Lower lobe of right lung (tissue), 2 donors: ENCODE measurements around the gene MAGI2. TPM values are rescaled to one million over a fixed set of nuclear protein-coding genes. Genes with fewer than 3 reads are reported as not detected.
A peak's percentile ranks its signal among the peaks of the same experiment; 100 is the strongest.

Experiments used
- ATAC-seq, 2 donors: fragments of 200-7000 bp; cut with Tn5 transposase; one replicate each; pipeline ENCODE4 v1.9.1; 2020 to 2022; ENCODE audit warnings: mild to moderate bottlenecking in 2 of 2, moderate library complexity in 2 of 2
- DNase-seq: peaks from one replicate; pipeline ENCODE4 v3.0.0-alpha.2; 2020
- H3K27ac ChIP-seq: fragments of 200-600 bp; one replicate; pipeline ENCODE4 v1.8.0; 2022
- H3K27me3 ChIP-seq: fragments of 200-600 bp; one replicate; pipeline ENCODE4 v1.8.0; 2022; ENCODE audit warnings: low read depth
- H3K36me3 ChIP-seq: fragments of 200-600 bp; one replicate; pipeline ENCODE4 v1.8.0; 2022; ENCODE audit warnings: mild to moderate bottlenecking
- H3K4me1 ChIP-seq: fragments of 200-600 bp; one replicate; pipeline ENCODE4 v1.8.0; 2022
- H3K4me3 ChIP-seq: fragments of 200-600 bp; one replicate; pipeline ENCODE4 v1.8.0; 2022; ENCODE audit warnings: mild to moderate bottlenecking
- H3K9me3 ChIP-seq: fragments of 200-600 bp; one replicate; pipeline ENCODE4 v1.8.0; 2022
- intact Hi-C: fragments of 100-400 bp; cut with DNase I; formaldehyde crosslinking; loops from one replicate; pipeline ENCODE4 v1.11.0; 2022
- total RNA-seq: library from RNA; stranded (reverse); fragmentation: NEBNext Ultra II Directional; extraction: Animal tissue kit (Norgen Biotek cat#: 25700); gene quantifications from one replicate; pipeline ENCODE4 v1.2.1, GENCODE V29; 2021
- TF ChIP-seq, protein P1 (sequence below): fragments of 200-600 bp; IDR thresholded peaks from one replicate; pipeline ENCODE4 v1.8.0; 2022; ENCODE audit warnings: antibody characterized with exemption, mild to moderate bottlenecking
- donor health status: DM: no; HTN: yes; CAD: no; lungs with severe emphysema.

MAGI2 gene
- total RNA-seq, 1 donor from 2014 or later = 15.3 TPM

DNA sequence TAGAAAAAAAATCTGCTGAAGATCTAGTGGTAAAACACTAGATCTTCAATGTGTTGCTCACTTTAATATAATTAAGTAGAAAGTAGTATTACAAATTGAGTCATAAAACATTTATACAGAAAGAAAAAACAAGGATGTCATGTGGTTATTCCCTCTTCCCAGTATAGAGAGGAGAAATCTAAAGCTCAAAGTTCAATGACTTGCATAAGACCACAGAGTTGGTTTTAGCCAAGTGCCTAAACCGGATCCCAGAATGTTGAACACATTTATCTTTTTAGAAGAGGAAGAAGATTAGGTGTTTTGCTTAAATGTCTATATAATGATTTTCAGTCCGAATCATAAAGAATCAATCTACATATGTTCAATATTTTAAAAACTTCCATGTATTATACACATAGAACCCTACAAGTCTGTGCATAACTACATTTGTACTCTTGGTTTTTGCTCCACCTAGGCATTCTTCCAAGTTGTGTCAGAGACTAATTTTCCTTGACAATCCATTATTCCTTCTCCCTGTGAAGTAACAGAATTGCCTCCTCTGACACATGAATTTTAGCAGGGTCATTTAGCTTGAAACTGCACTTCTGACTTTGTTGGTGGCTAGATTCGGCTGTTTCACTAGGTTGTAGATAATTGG, 389.2 kb downstream of the MAGI2 start:
- Histone ChIP-seq H3K27me3 (no peaks in the 10 kb centered on the region), H3K36me3 (no peaks in the 10 kb centered on the region), H3K4me1 (no peaks in the 10 kb centered on the region), H3K27ac (no peak overlapping the region), H3K4me3 (no peak overlapping the region), H3K9me3 (peaks cover 4% of the 10 kb centered on the region)
- intact Hi-C loops = no loop called here
- no peak for DNase-seq
- ATAC-seq = no peak
- TF ChIP-seq, protein P1, sequence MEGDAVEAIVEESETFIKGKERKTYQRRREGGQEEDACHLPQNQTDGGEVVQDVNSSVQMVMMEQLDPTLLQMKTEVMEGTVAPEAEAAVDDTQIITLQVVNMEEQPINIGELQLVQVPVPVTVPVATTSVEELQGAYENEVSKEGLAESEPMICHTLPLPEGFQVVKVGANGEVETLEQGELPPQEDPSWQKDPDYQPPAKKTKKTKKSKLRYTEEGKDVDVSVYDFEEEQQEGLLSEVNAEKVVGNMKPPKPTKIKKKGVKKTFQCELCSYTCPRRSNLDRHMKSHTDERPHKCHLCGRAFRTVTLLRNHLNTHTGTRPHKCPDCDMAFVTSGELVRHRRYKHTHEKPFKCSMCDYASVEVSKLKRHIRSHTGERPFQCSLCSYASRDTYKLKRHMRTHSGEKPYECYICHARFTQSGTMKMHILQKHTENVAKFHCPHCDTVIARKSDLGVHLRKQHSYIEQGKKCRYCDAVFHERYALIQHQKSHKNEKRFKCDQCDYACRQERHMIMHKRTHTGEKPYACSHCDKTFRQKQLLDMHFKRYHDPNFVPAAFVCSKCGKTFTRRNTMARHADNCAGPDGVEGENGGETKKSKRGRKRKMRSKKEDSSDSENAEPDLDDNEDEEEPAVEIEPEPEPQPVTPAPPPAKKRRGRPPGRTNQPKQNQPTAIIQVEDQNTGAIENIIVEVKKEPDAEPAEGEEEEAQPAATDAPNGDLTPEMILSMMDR = no peak

DNA sequence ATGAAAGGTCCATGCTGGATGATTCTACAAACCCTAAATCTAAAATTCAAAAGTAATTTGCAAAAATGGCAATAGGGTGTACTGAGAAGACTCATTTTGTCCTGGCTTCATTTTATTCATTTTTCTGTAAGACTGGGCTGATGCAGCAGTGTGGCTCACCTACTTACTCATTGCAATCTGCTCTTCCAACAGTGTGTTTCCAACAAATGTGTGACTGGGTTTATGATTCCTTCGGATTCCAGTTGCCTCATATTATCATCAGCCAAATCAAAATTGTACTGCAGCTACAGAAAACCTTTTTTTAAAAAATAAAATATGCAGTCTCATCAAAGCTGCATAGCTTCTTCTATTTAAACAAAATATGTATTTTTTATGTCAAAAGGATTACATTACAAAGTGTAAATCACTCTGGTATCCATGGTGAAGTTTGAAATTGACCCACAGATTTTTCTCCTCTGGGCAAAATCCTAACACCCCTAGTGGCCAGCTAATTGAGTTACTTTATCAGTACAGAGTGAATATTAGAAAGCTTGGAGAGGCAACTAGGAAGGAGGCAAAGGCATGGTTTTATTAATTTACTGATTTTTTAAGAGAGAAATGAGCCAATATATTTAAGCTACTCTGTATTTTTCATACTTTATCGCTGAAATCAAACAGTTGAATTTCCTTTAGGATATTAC, 390.3 kb downstream of the MAGI2 start:
- H3K36me3 ChIP-seq = no peaks in the 10 kb centered on the region
- H3K9me3 ChIP-seq = peaks cover 4% of the 10 kb centered on the region
- DNase-seq = no peak
- no peak overlapping the region for H3K27ac ChIP-seq
- no peaks in the 10 kb centered on the region for H3K27me3 ChIP-seq
- TF ChIP-seq, protein P1 = no peak
- intact Hi-C loops = no loop called here
- H3K4me3 ChIP-seq = no peak overlapping the region
- no peak for ATAC-seq
- H3K4me1 ChIP-seq = no peaks in the 10 kb centered on the region

DNA sequence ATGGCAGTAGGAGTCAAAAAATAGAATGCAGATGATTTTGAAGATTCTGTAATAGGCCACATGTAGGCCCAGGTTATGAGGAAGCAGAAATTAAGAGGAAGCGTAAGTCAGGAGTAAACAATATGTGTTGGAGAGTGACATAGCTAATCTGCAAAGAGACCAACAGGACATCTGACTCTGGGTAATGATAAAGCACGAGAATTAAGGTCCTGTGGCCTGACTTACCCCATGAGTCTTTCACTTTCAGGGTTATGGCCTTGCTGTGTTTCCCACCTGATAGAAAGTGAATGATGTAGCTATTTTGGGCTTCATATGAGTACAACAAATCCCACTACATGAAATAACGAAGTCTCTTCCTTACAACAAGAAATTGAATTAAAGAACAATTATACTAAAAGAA, 393.0 kb downstream of the MAGI2 start:
- intact Hi-C loops = no loop called here
- TF ChIP-seq, protein P1 = no peak
- Histone ChIP-seq H3K4me3 (no peak overlapping the region), H3K4me1 (no peaks in the 10 kb centered on the region), H3K27me3 (no peaks in the 10 kb centered on the region), H3K27ac (no peak overlapping the region), H3K36me3 (no peaks in the 10 kb centered on the region), H3K9me3 (no peaks in the 10 kb centered on the region)
- ATAC-seq (no peak), DNase-seq (no peak)

DNA sequence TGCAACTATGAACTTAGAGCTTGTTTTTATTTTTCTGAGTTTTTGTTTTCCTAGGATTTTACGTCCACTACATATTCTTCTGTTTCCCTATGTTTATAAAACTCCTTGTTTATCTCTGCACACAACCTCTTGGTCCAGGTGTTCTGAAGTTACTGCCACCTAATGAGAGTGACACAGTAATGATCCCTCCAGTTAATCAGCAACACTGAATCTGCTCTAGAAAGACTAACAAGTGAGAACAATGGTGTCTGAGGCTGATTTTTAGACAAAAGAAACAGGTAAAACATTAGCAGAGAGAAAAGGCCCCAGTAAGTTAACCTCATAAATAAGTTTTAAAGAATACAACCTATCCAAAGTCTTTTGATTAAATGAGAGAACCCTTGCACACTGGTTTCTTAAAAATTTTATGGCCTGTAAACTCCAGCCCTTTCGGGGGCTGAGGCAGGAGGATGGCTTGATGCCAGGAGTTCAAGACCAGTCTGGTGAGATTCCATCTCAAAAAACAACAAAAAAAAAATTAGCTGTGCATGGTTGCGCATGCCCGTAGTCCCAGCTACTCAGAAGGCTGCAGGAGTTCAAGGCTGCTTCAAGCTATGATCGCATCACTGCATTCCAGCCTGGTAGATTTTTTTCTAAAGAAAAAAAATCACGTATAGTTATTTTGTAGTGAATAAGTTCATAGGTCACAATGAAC, 397.6 kb downstream of the MAGI2 start:
- DNase-seq = no peak
- Histone ChIP-seq H3K36me3 (no peaks in the 10 kb centered on the region), H3K9me3 (no peaks in the 10 kb centered on the region)

DNA sequence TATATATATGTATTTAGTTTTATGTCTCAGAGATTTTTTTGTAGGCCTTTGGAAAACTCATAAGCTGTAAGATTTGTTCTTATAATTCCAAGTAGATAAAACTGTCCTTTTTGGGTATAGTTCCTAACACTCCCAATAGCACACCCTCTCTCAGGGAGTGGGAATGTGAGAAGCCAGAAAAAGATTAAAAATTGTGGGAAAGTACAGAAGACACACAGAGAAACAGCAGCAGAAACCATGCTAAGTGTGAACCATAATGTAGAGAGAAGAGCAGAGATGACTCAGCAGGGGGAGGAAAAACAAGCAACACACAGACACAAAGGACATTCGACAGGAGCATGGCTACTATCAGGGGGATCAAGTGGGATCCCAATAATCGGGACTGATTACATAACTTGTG, 401.6 kb downstream of the MAGI2 start:
- no peaks in the 10 kb centered on the region for H3K36me3 ChIP-seq
- no peak for ATAC-seq
- no peaks in the 10 kb centered on the region for H3K27me3 ChIP-seq
- no peaks in the 10 kb centered on the region for H3K4me1 ChIP-seq
- TF ChIP-seq, protein P1 = no peak
- intact Hi-C loops = no loop called here
- no peak overlapping the region for H3K27ac ChIP-seq
- no peak for DNase-seq
- H3K4me3 ChIP-seq = no peak overlapping the region
- no peaks in the 10 kb centered on the region for H3K9me3 ChIP-seq

More for the DNA sequence above, 397.6 kb downstream of the MAGI2 start:
- peak; percentile 60 to 66 for ATAC-seq
- TF ChIP-seq, protein P1 = no peak
- intact Hi-C loops = no loop called here
- no peaks in the 10 kb centered on the region for H3K4me1 ChIP-seq
- H3K27ac ChIP-seq = no peak overlapping the region
- no peak overlapping the region for H3K4me3 ChIP-seq
- H3K27me3 ChIP-seq = no peaks in the 10 kb centered on the region
